HEK293 (cell line): ENCODE data around the gene OR10A3.

ENCODE experiments used
- CTCF ChIA-PET: fragments of 350-600 bp; formaldehyde crosslinking; extraction: SDS; loops from one replicate; lab custom pipeline; 2021; ENCODE audit warnings: antibody characterized with exemption; lab: Yijun Ruan, JAX
- POLR2A ChIA-PET: fragments of 300-600 bp; formaldehyde crosslinking; extraction: SDS; loops from one replicate; lab custom pipeline; 2020; ENCODE audit warnings: antibody characterized with exemption, inconsistent platforms; lab: Yijun Ruan, JAX
- H3K27ac ChIP-seq: fragments of 200-500 bp; sonication (Bioruptor generic); 2 replicates; pipeline ENCODE4 v1.5.1; 2014; ENCODE audit warnings: low read depth, low read length, control low read depth, inconsistent platforms; ENCODE audit errors: extremely low read depth
- H3K36me3 ChIP-seq, 2 experiments: fragments of 200-500 bp in 1 of 2; sonication (Bioruptor generic) in 1 of 2; 1 replicate in 1 of 2; 2 replicates in 1 of 2; pipeline ENCODE4 v1.5.1; 2014 to 2017; ENCODE audit warnings: inconsistent platforms in 2 of 2, low read length in 2 of 2; ENCODE audit not compliant: control insufficient read depth in 2 of 2, insufficient read depth in 1 of 2
- H3K4me1 ChIP-seq: fragments of 200-500 bp; sonication (Bioruptor generic); 2 replicates; pipeline ENCODE4 v1.5.1; 2014; ENCODE audit warnings: mild to moderate bottlenecking, low read length, inconsistent platforms; ENCODE audit not compliant: control insufficient read depth, insufficient read depth
- H3K4me3 ChIP-seq: 2 replicates; pipeline ENCODE4 v1.5.1; 2011; ENCODE audit warnings: low read depth, mild to moderate bottlenecking, control low read depth, low read length, moderate library complexity
- H3K9me3 ChIP-seq: fragments of 200-500 bp; sonication (Bioruptor generic); 2 replicates; pipeline ENCODE4 v1.5.1; 2014; ENCODE audit warnings: low read depth, low read length, inconsistent platforms; ENCODE audit not compliant: control insufficient read depth, insufficient read depth
- EGR2 ChIP-seq: fragments of 450-650 bp; formaldehyde crosslinking; IDR thresholded peaks from 2 replicates; pipeline ENCODE4 v1.5.1; 2016; ENCODE audit warnings: low read depth, missing biosample characterization, missing genetic modification characterization
- ELK4 ChIP-seq: IDR thresholded peaks from 2 replicates; pipeline ENCODE4 v1.6.1; 2011; ENCODE audit warnings: mild to moderate bottlenecking, low read depth, low read length, borderline replicate concordance
- GLIS2 ChIP-seq: fragments of 450-650 bp; formaldehyde crosslinking; IDR thresholded peaks from 2 replicates; pipeline ENCODE4 v1.5.1; 2016; ENCODE audit warnings: missing biosample characterization, missing genetic modification characterization
- IKZF3 ChIP-seq: fragments of 450-650 bp; IDR thresholded peaks from 2 replicates; pipeline ENCODE4 v1.5.0; 2018; ENCODE audit warnings: missing biosample characterization, mild to moderate bottlenecking, missing genetic modification characterization, moderate library complexity
- KLF7 ChIP-seq: fragments of 450-650 bp; formaldehyde crosslinking; IDR thresholded peaks from 2 replicates; pipeline ENCODE4 v1.5.1; 2016; ENCODE audit warnings: missing biosample characterization, missing genetic modification characterization, borderline replicate concordance
- OSR2 ChIP-seq: fragments of 450-650 bp; formaldehyde crosslinking; IDR thresholded peaks from 2 replicates; pipeline ENCODE4 v1.5.1; 2016; ENCODE audit warnings: missing biosample characterization, missing genetic modification characterization
- REPIN1 ChIP-seq: fragments of 450-650 bp; formaldehyde crosslinking; IDR thresholded peaks from 2 replicates; pipeline ENCODE4 v1.5.1; 2017; ENCODE audit warnings: missing biosample characterization, missing genetic modification characterization, low read depth
- SP2 ChIP-seq: fragments of 450-650 bp; formaldehyde crosslinking; IDR thresholded peaks from 2 replicates; pipeline ENCODE4 v1.5.1; 2016; ENCODE audit warnings: missing biosample characterization, missing genetic modification characterization
- SP3 ChIP-seq: fragments of 450-650 bp; formaldehyde crosslinking; IDR thresholded peaks from 2 replicates; pipeline ENCODE4 v1.5.1; 2016; ENCODE audit warnings: missing biosample characterization, missing genetic modification characterization
- TSHZ1 ChIP-seq: fragments of 450-650 bp; formaldehyde crosslinking; IDR thresholded peaks from 2 replicates; pipeline ENCODE4 v1.5.1; 2016; ENCODE audit warnings: missing biosample characterization, missing genetic modification characterization, borderline replicate concordance
- ZNF121 ChIP-seq: fragments of 450-650 bp; formaldehyde crosslinking; IDR thresholded peaks from 2 replicates; pipeline ENCODE4 v1.5.1; 2016; ENCODE audit warnings: missing biosample characterization, missing genetic modification characterization
- ZNF175 ChIP-seq: fragments of 450-650 bp; formaldehyde crosslinking; IDR thresholded peaks from 2 replicates; pipeline ENCODE4 v1.5.1; 2016; ENCODE audit warnings: missing biosample characterization, missing genetic modification characterization
- ZNF19 ChIP-seq: fragments of 450-650 bp; formaldehyde crosslinking; IDR thresholded peaks from 2 replicates; pipeline ENCODE4; 2016; ENCODE audit warnings: missing biosample characterization, missing genetic modification characterization, low read depth
- ZNF292 ChIP-seq: fragments of 450-650 bp; formaldehyde crosslinking; IDR thresholded peaks from 2 replicates; pipeline ENCODE4 v1.5.1; 2016; ENCODE audit warnings: low read depth, missing biosample characterization, missing genetic modification characterization, borderline replicate concordance
- ZNF324 ChIP-seq: fragments of 450-650 bp; formaldehyde crosslinking; IDR thresholded peaks from 2 replicates; pipeline ENCODE4 v1.5.1; 2016; ENCODE audit warnings: missing biosample characterization, missing genetic modification characterization
- ZNF350 ChIP-seq: fragments of 450-650 bp; formaldehyde crosslinking; IDR thresholded peaks from 2 replicates; pipeline ENCODE4 v1.5.0; 2017; ENCODE audit warnings: missing biosample characterization, mild to moderate bottlenecking, missing genetic modification characterization
- ZNF416 ChIP-seq: fragments of 450-650 bp; formaldehyde crosslinking; IDR thresholded peaks from 2 replicates; pipeline ENCODE4 v1.5.1; 2016; ENCODE audit warnings: missing biosample characterization, missing genetic modification characterization
- ZNF426 ChIP-seq: fragments of 450-650 bp; formaldehyde crosslinking; IDR thresholded peaks from 2 replicates; pipeline ENCODE4 v1.5.1; 2017; ENCODE audit warnings: missing biosample characterization, missing genetic modification characterization, mild to moderate bottlenecking, inconsistent platforms, moderate library complexity
- ZNF473 ChIP-seq: fragments of 450-650 bp; formaldehyde crosslinking; IDR thresholded peaks from 2 replicates; pipeline ENCODE4 v1.5.1; 2017; ENCODE audit warnings: missing biosample characterization, missing genetic modification characterization
- ZNF518A ChIP-seq: fragments of 450-650 bp; formaldehyde crosslinking; conservative IDR thresholded peaks from 2 replicates; pipeline ENCODE4 v1.5.1; 2016; ENCODE audit warnings: low read depth, missing biosample characterization, missing genetic modification characterization
- ZNF529 ChIP-seq: fragments of 450-650 bp; formaldehyde crosslinking; IDR thresholded peaks from 2 replicates; pipeline ENCODE4 v1.5.1; 2017; ENCODE audit warnings: missing genetic modification characterization, missing biosample characterization; ENCODE audit not compliant: insufficient replicate concordance
- ZNF560 ChIP-seq: fragments of 450-650 bp; formaldehyde crosslinking; IDR thresholded peaks from 2 replicates; pipeline ENCODE4 v1.5.1; 2017; ENCODE audit warnings: missing biosample characterization, missing genetic modification characterization, borderline replicate concordance
- ZNF580 ChIP-seq: fragments of 450-650 bp; formaldehyde crosslinking; IDR thresholded peaks from 2 replicates; pipeline ENCODE4 v1.5.1; 2016; ENCODE audit warnings: missing biosample characterization, missing genetic modification characterization
- ZNF629 ChIP-seq: fragments of 450-650 bp; formaldehyde crosslinking; IDR thresholded peaks from 2 replicates; pipeline ENCODE4 v1.5.1; 2017; ENCODE audit warnings: missing biosample characterization, missing genetic modification characterization
- ZNF792 ChIP-seq: fragments of 450-650 bp; formaldehyde crosslinking; IDR thresholded peaks from 2 replicates; pipeline ENCODE4 v1.5.1; 2016; ENCODE audit warnings: missing biosample characterization, missing genetic modification characterization
- ZSCAN5A ChIP-seq: fragments of 450-650 bp; formaldehyde crosslinking; IDR thresholded peaks from 2 replicates; pipeline ENCODE4 v1.5.1; 2016; ENCODE audit warnings: missing biosample characterization, missing genetic modification characterization

The OR10A3 gene

GRCh38 chr11:7894251-7894650 lies 47.3 kb downstream of the OR10A3 start:
- H3K36me3 ChIP-seq, result no peaks in the 10 kb centered on the region
- CTCF ChIA-PET, result interaction anchor here (0.6 to 6.8 kb wide), 8 partner anchors 15 to 205 kb away, joined by 3 to 85 read pairs (median 8); partner anchors contain the start of gene EIF3F
- TF ChIP-seq SP2, result no peak
- no peak for TF ChIP-seq ZSCAN5A (tag by site-specific recombination)
- no peak for TF ChIP-seq ZNF473 (tag by site-specific recombination)
- no peak for TF ChIP-seq ZNF629 (tag by site-specific recombination)
- no peak for TF ChIP-seq ZNF580 (tag by site-specific recombination)
- TF ChIP-seq ZNF19 (tag by site-specific recombination), result no peak
- no peak for TF ChIP-seq ZNF518A
- TF ChIP-seq ZNF175 (tag by site-specific recombination), result no peak
- TF ChIP-seq ZNF121 (tag by site-specific recombination), result no peak
- no peak for TF ChIP-seq IKZF3
- no peak for TF ChIP-seq ZNF292 (tag by site-specific recombination)
- TF ChIP-seq ZNF350, result no peak
- TF ChIP-seq GLIS2, result no peak
- TF ChIP-seq SP3 (tag by site-specific recombination), result no peak
- no peak for TF ChIP-seq ZNF560 (tag by site-specific recombination)
- no peak for TF ChIP-seq ZNF416 (tag by site-specific recombination)
- TF ChIP-seq REPIN1, result no peak
- TF ChIP-seq ZNF324 (tag by site-specific recombination), result no peak
- no peak for TF ChIP-seq ZNF529
- no peak for TF ChIP-seq EGR2 (tag by site-specific recombination)
- no peak overlapping the region for H3K27ac ChIP-seq
- H3K9me3 ChIP-seq, result no peaks in the 10 kb centered on the region
- POLR2A ChIA-PET, result no interaction called here
- H3K4me1 ChIP-seq, result no peaks in the 10 kb centered on the region
- H3K4me3 ChIP-seq, result no peak overlapping the region

- Histone ChIP-seq H3K9me3 (no peaks in the 10 kb centered on the region), H3K4me3 (no peak overlapping the region), H3K36me3 (no peaks in the 10 kb centered on the region), H3K27ac (no peak overlapping the region), H3K4me1 (no peaks in the 10 kb centered on the region)
- TF ChIP-seq ZNF792 (tag by site-specific recombination) (no peak), KLF7 (tag by site-specific recombination) (no peak), OSR2 (no peak), ZNF426 (tag by site-specific recombination) (no peak), ELK4 (no peak), TSHZ1 (tag by site-specific recombination) (no peak), IKZF3 (no peak)
- CTCF ChIA-PET, result interaction anchor here (0.6 to 6.8 kb wide), 12 partner anchors 14 to 578 kb away, joined by 3 to 85 read pairs (median 5); partner anchors contain the start of gene EIF3F
- POLR2A ChIA-PET, result no interaction called here
These were observed 47.7 kb downstream of the OR10A3 start for GRCh38 chr11:7893796-7894195.
